C4-2B (cell line): ENCODE measurements around the gene SORCS2.

ENCODE experiments used
- ZFX ChIP-seq: fragments of 450-650 bp; IDR thresholded peaks from 2 replicates; pipeline ENCODE4 v1.6.1; 2017
- TF ChIP-seq, protein P1 (sequence below): fragments of 450-650 bp; conservative IDR thresholded peaks from 2 replicates; pipeline ENCODE4 v1.5.1; 2017; ENCODE audit warnings: mild to moderate bottlenecking

DNA sequence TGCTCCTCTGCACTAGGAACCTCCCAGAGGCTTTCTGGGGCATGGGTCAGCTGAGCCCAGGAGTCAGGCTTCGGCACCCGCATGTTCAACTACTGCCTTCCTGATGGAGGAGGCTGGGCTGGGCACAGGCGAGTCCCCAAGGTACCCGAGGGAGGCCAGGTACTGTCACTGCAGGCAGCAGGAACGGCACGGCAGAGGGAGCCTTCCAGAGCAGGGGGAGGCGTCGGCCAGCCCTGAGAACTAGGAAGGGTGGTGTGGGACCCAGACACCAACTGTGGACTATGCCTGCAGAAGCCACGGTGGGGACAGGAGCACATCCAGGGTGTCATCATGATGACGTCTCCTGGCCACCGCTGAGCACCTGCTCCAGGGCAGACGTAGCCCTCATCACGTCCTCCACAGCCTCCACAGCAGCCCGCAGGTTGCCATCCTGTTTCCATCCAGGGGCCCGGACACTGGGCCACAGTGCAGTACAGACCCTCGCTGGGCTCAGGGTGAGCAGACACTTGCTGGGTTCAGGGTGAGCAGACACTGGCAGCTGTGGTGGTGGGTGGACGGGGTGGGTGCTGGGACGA lies 40.8 kb downstream of the SORCS2 start:
- TF ChIP-seq, protein P1, sequence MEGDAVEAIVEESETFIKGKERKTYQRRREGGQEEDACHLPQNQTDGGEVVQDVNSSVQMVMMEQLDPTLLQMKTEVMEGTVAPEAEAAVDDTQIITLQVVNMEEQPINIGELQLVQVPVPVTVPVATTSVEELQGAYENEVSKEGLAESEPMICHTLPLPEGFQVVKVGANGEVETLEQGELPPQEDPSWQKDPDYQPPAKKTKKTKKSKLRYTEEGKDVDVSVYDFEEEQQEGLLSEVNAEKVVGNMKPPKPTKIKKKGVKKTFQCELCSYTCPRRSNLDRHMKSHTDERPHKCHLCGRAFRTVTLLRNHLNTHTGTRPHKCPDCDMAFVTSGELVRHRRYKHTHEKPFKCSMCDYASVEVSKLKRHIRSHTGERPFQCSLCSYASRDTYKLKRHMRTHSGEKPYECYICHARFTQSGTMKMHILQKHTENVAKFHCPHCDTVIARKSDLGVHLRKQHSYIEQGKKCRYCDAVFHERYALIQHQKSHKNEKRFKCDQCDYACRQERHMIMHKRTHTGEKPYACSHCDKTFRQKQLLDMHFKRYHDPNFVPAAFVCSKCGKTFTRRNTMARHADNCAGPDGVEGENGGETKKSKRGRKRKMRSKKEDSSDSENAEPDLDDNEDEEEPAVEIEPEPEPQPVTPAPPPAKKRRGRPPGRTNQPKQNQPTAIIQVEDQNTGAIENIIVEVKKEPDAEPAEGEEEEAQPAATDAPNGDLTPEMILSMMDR, result no peak
- TF ChIP-seq ZFX, result no peak
